Measurements from ENCODE around the gene C2orf68. TPM values are rescaled to one million over a fixed set of nuclear protein-coding genes. Genes with fewer than 3 reads are reported as not detected.

The C2orf68 gene
- total and polyA plus RNA-seq, 2 of the 13 experiments (the other 11 are each of a cell fraction or from before 2014, with no cell fraction given): 47.1 to 77.4 TPM

DNA sequence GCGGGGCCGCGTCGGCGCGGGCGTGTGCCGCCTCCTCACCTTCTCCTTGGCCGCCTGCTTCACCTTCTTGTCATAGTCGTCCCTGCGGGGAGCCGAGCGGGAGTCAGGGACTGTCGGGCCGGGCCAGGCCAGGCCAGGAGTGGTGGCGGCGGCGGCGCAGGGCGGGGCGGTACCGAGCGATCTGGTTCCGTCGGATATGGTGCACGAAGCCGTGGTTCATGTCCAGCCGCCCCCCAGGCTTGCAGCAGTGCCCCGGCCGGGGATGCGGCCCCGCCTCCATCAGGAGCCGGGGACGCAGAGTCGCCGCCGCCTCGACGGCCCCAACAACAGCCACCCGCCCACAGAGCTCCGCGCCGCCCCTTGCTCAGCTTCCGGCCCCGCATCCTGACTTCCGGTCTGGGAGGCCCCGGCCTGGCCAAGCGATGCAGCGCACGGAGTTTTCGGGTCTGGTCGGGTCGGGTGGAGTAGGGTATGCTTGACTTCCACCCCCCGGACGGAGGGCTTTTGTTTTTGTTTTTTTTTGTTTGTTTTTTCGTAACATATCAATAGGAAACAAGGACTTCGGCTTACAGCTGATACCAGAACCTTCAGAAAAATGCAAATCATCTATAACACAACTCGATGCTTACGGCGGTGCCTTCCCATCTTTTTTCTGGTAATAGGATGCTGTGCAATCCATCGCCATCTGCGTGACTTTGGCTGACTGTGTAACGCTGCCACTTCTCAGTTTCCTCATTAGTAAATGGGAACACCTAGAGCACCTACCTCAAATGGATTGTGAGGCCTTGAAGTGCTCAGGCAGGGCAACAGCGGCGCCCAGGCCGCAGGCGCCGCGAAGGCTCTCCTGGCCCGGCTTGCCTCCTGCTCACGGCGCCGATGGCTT lies at the start of gene C2orf68 (continued):
- TF ChIP-seq, protein P1, sequence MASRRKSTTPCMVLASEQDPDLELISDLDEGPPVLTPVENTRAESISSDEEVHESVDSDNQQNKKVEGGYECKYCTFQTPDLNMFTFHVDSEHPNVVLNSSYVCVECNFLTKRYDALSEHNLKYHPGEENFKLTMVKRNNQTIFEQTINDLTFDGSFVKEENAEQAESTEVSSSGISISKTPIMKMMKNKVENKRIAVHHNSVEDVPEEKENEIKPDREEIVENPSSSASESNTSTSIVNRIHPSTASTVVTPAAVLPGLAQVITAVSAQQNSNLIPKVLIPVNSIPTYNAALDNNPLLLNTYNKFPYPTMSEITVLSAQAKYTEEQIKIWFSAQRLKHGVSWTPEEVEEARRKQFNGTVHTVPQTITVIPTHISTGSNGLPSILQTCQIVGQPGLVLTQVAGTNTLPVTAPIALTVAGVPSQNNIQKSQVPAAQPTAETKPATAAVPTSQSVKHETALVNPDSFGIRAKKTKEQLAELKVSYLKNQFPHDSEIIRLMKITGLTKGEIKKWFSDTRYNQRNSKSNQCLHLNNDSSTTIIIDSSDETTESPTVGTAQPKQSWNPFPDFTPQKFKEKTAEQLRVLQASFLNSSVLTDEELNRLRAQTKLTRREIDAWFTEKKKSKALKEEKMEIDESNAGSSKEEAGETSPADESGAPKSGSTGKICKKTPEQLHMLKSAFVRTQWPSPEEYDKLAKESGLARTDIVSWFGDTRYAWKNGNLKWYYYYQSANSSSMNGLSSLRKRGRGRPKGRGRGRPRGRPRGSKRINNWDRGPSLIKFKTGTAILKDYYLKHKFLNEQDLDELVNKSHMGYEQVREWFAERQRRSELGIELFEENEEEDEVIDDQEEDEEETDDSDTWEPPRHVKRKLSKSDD (CRISPR knock-in tag; IDR thresholded peaks at IDR 0.05; ENCODE audit: low read depth): no peak; the same call in 1 of the 2 replicates
- TF ChIP-seq KDM3A (CRISPR knock-in tag; IDR thresholded peaks at IDR 0.05; ENCODE audit: low read depth) (peak; percentile 91; the same call in 1 of the 2 replicates), ZNF615 (CRISPR knock-in tag; IDR thresholded peaks at IDR 0.05; ENCODE audit: borderline replicate concordance) (no peak), SOX5 (CRISPR knock-in tag; IDR thresholded peaks at IDR 0.05; ENCODE audit: borderline replicate concordance) (peak; percentile 38; the same call in 1 of the 2 replicates), ZBTB7A (CRISPR knock-in tag; IDR thresholded peaks at IDR 0.05) (no peak), STAT5B (CRISPR knock-in tag; IDR thresholded peaks at IDR 0.05) (no peak; the same call in 1 of the 2 replicates), ZNF879 (CRISPR knock-in tag; IDR thresholded peaks at IDR 0.05) (no peak), ZC3H4 (CRISPR knock-in tag; IDR thresholded peaks at IDR 0.05; ENCODE audit: borderline replicate concordance) (no peak), ZNF205 (CRISPR knock-in tag; IDR thresholded peaks at IDR 0.05) (no peak; the same call in none of the 2 replicates), POLR2AphosphoS2 (IDR thresholded peaks at IDR 0.05; ENCODE audit: low read depth, low read length) (no peak), CEBPG (CRISPR knock-in tag; IDR thresholded peaks at IDR 0.05) (no peak), AGO1 (IDR thresholded peaks at IDR 0.05; ENCODE audit: low read depth, low read length, poor library complexity, severe bottlenecking) (peak; percentile 83), CBX1 (IDR thresholded peaks at IDR 0.05; ENCODE audit: low read depth) (no peak), ZSCAN25 (CRISPR knock-in tag; IDR thresholded peaks at IDR 0.05) (peak; percentile 74; the same call in 1 of the 2 replicates), ZBTB38 (CRISPR knock-in tag; IDR thresholded peaks at IDR 0.05) (peak; percentile 89)
- TF ChIP-seq, protein P2, sequence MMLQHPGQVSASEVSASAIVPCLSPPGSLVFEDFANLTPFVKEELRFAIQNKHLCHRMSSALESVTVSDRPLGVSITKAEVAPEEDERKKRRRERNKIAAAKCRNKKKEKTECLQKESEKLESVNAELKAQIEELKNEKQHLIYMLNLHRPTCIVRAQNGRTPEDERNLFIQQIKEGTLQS (CRISPR knock-in tag; IDR thresholded peaks at IDR 0.05): peak; percentile 34
- TF ChIP-seq, protein P3, sequence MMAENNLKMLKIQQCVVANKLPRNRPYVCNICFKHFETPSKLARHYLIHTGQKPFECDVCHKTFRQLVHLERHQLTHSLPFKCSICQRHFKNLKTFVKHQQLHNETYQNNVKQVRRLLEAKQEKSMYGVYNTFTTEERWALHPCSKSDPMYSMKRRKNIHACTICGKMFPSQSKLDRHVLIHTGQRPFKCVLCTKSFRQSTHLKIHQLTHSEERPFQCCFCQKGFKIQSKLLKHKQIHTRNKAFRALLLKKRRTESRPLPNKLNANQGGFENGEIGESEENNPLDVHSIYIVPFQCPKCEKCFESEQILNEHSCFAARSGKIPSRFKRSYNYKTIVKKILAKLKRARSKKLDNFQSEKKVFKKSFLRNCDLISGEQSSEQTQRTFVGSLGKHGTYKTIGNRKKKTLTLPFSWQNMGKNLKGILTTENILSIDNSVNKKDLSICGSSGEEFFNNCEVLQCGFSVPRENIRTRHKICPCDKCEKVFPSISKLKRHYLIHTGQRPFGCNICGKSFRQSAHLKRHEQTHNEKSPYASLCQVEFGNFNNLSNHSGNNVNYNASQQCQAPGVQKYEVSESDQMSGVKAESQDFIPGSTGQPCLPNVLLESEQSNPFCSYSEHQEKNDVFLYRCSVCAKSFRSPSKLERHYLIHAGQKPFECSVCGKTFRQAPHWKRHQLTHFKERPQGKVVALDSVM (CRISPR knock-in tag; IDR thresholded peaks at IDR 0.05): peak; percentile 48
- TF ChIP-seq, protein P4, sequence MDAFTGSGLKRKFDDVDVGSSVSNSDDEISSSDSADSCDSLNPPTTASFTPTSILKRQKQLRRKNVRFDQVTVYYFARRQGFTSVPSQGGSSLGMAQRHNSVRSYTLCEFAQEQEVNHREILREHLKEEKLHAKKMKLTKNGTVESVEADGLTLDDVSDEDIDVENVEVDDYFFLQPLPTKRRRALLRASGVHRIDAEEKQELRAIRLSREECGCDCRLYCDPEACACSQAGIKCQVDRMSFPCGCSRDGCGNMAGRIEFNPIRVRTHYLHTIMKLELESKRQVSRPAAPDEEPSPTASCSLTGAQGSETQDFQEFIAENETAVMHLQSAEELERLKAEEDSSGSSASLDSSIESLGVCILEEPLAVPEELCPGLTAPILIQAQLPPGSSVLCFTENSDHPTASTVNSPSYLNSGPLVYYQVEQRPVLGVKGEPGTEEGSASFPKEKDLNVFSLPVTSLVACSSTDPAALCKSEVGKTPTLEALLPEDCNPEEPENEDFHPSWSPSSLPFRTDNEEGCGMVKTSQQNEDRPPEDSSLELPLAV (CRISPR knock-in tag; conservative IDR thresholded peaks at IDR 0.05; ENCODE audit: low read depth): no peak
- TF ChIP-seq, protein P5, sequence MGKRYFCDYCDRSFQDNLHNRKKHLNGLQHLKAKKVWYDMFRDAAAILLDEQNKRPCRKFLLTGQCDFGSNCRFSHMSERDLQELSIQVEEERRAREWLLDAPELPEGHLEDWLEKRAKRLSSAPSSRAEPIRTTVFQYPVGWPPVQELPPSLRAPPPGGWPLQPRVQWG (CRISPR knock-in tag; IDR thresholded peaks at IDR 0.05; ENCODE audit: borderline replicate concordance, low read depth): no peak
